Effector memory CD8-positive, alpha-beta T cell (primary cell): ENCODE results near the gene MYPN.

Source experiments
- ATAC-seq: fragments of 150-1000 bp; cut with Tn5 transposase; replicated peaks from 2 replicates; pipeline ENCODE4 v1.10.0; 2021; ENCODE audit warnings: mild to moderate bottlenecking, moderate library complexity
- DNase-seq, 3 experiments: peaks; one replicate each; pipeline ENCODE4 v3.0.0; 2021
- H3K27ac Mint-ChIP-seq, 2 donors: one replicate each; pipeline ENCODE4 v1.8.0; 2022; ENCODE audit warnings: mild to moderate bottlenecking in 2 of 2, mixed read lengths in 2 of 2, moderate library complexity in 2 of 2
- H3K27me3 Mint-ChIP-seq, 2 donors: one replicate each; pipeline ENCODE4 v1.8.0; 2022; ENCODE audit warnings: mixed read lengths in 2 of 2
- H3K36me3 Mint-ChIP-seq: one replicate; pipeline ENCODE4 v1.8.0; 2022; ENCODE audit warnings: mild to moderate bottlenecking, moderate library complexity, mixed read lengths; ENCODE audit not compliant: insufficient read depth
- H3K4me1 Mint-ChIP-seq, 2 donors: one replicate each; pipeline ENCODE4 v1.8.0; 2022; ENCODE audit warnings: low read depth in 2 of 2, mixed read lengths in 2 of 2
- H3K4me3 Mint-ChIP-seq, 2 donors: one replicate each; pipeline ENCODE4 v1.8.0; 2022; ENCODE audit warnings: mild to moderate bottlenecking in 2 of 2, mixed read lengths in 2 of 2, moderate library complexity in 2 of 2
- H3K9me3 Mint-ChIP-seq, 2 donors: one replicate each; pipeline ENCODE4 v1.8.0; 2022; ENCODE audit warnings: mixed read lengths in 2 of 2

The MYPN gene

GRCh38 chr10:68128015-68128414 lies 18.7 kb downstream of the MYPN start:
- H3K27me3 Mint-ChIP-seq = peaks cover 0 to 4% of the 10 kb centered on the region in 2 donors
- ATAC-seq (no peak), DNase-seq (no peak)
- H3K36me3 Mint-ChIP-seq = no peaks in the 10 kb centered on the region
- H3K9me3 Mint-ChIP-seq = no peaks in the 10 kb centered on the region
- H3K4me3 Mint-ChIP-seq = no peak overlapping the region
- H3K4me1 Mint-ChIP-seq = no peaks in the 10 kb centered on the region
- H3K27ac Mint-ChIP-seq = no peak overlapping the region

- ATAC-seq = no peak
- H3K9me3 Mint-ChIP-seq = no peaks in the 10 kb centered on the region
- no peak overlapping the region for H3K4me3 Mint-ChIP-seq
- H3K4me1 Mint-ChIP-seq = no peaks in the 10 kb centered on the region
- peaks cover 0 to 13% of the 10 kb centered on the region in 2 donors for H3K27me3 Mint-ChIP-seq
- no peaks in the 10 kb centered on the region for H3K36me3 Mint-ChIP-seq
- no peak for DNase-seq
- no peak overlapping the region for H3K27ac Mint-ChIP-seq
Measured at GRCh38 chr10:68132391-68132790, 23.1 kb downstream of the MYPN start.

GRCh38 chr10:68133523-68133922 lies 24.2 kb downstream of the MYPN start:
- ATAC-seq (no peak), DNase-seq (no peak)
- Mint-ChIP-seq H3K36me3 (no peaks in the 10 kb centered on the region), H3K9me3 (no peaks in the 10 kb centered on the region), H3K4me1 (no peaks in the 10 kb centered on the region), H3K27me3 (peaks cover 0 to 13% of the 10 kb centered on the region in 2 donors), H3K27ac (no peak overlapping the region), H3K4me3 (no peak overlapping the region)

- Mint-ChIP-seq H3K4me1 (no peaks in the 10 kb centered on the region), H3K9me3 (no peaks in the 10 kb centered on the region), H3K36me3 (no peaks in the 10 kb centered on the region), H3K4me3 (no peak overlapping the region), H3K27me3 (peaks cover 9 to 22% of the 10 kb centered on the region in 2 donors), H3K27ac (no peak overlapping the region)
- no peak for DNase-seq
- no peak for ATAC-seq
Measured at GRCh38 chr10:68135362-68135761, 26.1 kb downstream of the MYPN start.

- DNase-seq (no peak), ATAC-seq (no peak)
- no peak overlapping the region for H3K27ac Mint-ChIP-seq
- H3K4me3 Mint-ChIP-seq = no peak overlapping the region
- peaks cover 15 to 30% of the 10 kb centered on the region in 2 donors for H3K27me3 Mint-ChIP-seq
- H3K36me3 Mint-ChIP-seq = no peaks in the 10 kb centered on the region
- no peaks in the 10 kb centered on the region for H3K4me1 Mint-ChIP-seq
- no peaks in the 10 kb centered on the region for H3K9me3 Mint-ChIP-seq
Measured at GRCh38 chr10:68135922-68136792, 26.9 kb downstream of the MYPN start.

GRCh38 chr10:68137171-68137570 lies 27.9 kb downstream of the MYPN start:
- no peak for DNase-seq
- no peaks in the 10 kb centered on the region for H3K36me3 Mint-ChIP-seq
- H3K9me3 Mint-ChIP-seq = no peaks in the 10 kb centered on the region
- H3K27ac Mint-ChIP-seq = no peak overlapping the region
- H3K4me1 Mint-ChIP-seq = no peaks in the 10 kb centered on the region
- H3K27me3 Mint-ChIP-seq = peaks cover 15 to 37% of the 10 kb centered on the region in 2 donors
- no peak overlapping the region for H3K4me3 Mint-ChIP-seq
- no peak for ATAC-seq

GRCh38 chr10:68138526-68138925 lies 29.2 kb downstream of the MYPN start:
- Mint-ChIP-seq H3K27me3 (peaks cover 15 to 28% of the 10 kb centered on the region in 2 donors), H3K27ac (no peak overlapping the region), H3K4me3 (no peak overlapping the region), H3K9me3 (no peaks in the 10 kb centered on the region), H3K4me1 (no peaks in the 10 kb centered on the region), H3K36me3 (no peaks in the 10 kb centered on the region)
- DNase-seq (no peak), ATAC-seq (no peak)

GRCh38 chr10:68139448-68140272 lies 30.4 kb downstream of the MYPN start:
- no peaks in the 10 kb centered on the region for H3K4me1 Mint-ChIP-seq
- no peak for ATAC-seq
- H3K27ac Mint-ChIP-seq = no peak overlapping the region

GRCh38 chr10:68142761-68143160 lies 33.5 kb downstream of the MYPN start:
- ATAC-seq (no peak), DNase-seq (no peak)
- Mint-ChIP-seq H3K27me3 (peaks cover 15 to 24% of the 10 kb centered on the region in 2 donors), H3K9me3 (no peaks in the 10 kb centered on the region), H3K4me3 (no peak overlapping the region), H3K27ac (no peak overlapping the region), H3K36me3 (no peaks in the 10 kb centered on the region), H3K4me1 (no peaks in the 10 kb centered on the region)

More at GRCh38 chr10:68139448-68140272, 30.4 kb downstream of the MYPN start:
- DNase-seq = no peak
- Mint-ChIP-seq H3K36me3 (no peaks in the 10 kb centered on the region), H3K9me3 (no peaks in the 10 kb centered on the region), H3K27me3 (peaks cover 15 to 24% of the 10 kb centered on the region in 2 donors), H3K4me3 (no peak overlapping the region)

GRCh38 chr10:68144709-68145108 lies 35.4 kb downstream of the MYPN start:
- H3K4me3 Mint-ChIP-seq = no peak overlapping the region
- no peaks in the 10 kb centered on the region for H3K4me1 Mint-ChIP-seq
- H3K27me3 Mint-ChIP-seq = peaks cover 12 to 22% of the 10 kb centered on the region in 2 donors
- no peaks in the 10 kb centered on the region for H3K36me3 Mint-ChIP-seq
- ATAC-seq = no peak
- no peak for DNase-seq
- no peak overlapping the region for H3K27ac Mint-ChIP-seq
- H3K9me3 Mint-ChIP-seq = no peaks in the 10 kb centered on the region

GRCh38 chr10:68145705-68146104 lies 36.4 kb downstream of the MYPN start:
- no peak for DNase-seq
- H3K27ac Mint-ChIP-seq = no peak overlapping the region
- no peaks in the 10 kb centered on the region for H3K36me3 Mint-ChIP-seq
- no peaks in the 10 kb centered on the region for H3K9me3 Mint-ChIP-seq
- no peak overlapping the region for H3K4me3 Mint-ChIP-seq
- peaks cover 2 to 12% of the 10 kb centered on the region in 2 donors for H3K27me3 Mint-ChIP-seq
- ATAC-seq = no peak
- H3K4me1 Mint-ChIP-seq = no peaks in the 10 kb centered on the region

GRCh38 chr10:68146133-68146532 lies 36.8 kb downstream of the MYPN start:
- no peaks in the 10 kb centered on the region for H3K4me1 Mint-ChIP-seq

GRCh38 chr10:68151453-68151852 lies 42.2 kb downstream of the MYPN start:
- Mint-ChIP-seq H3K4me1 (no peaks in the 10 kb centered on the region), H3K9me3 (no peaks in the 10 kb centered on the region), H3K36me3 (no peaks in the 10 kb centered on the region), H3K27ac (no peak overlapping the region), H3K4me3 (no peak overlapping the region), H3K27me3 (peaks cover 5 to 8% of the 10 kb centered on the region in 2 donors)
- DNase-seq (no peak), ATAC-seq (no peak)

More at GRCh38 chr10:68146133-68146532, 36.8 kb downstream of the MYPN start:
- DNase-seq = no peak
- Mint-ChIP-seq H3K9me3 (no peaks in the 10 kb centered on the region), H3K27me3 (peaks cover 0 to 8% of the 10 kb centered on the region in 2 donors), H3K4me3 (no peak overlapping the region), H3K27ac (no peak overlapping the region), H3K36me3 (no peaks in the 10 kb centered on the region)
- ATAC-seq = no peak
